Spinal cord (tissue), 10 donors: ENCODE results near the gene OR52N2. TPM values are rescaled to one million over a fixed set of nuclear protein-coding genes. Genes with fewer than 3 reads are reported as not detected.

Experiments used
- DNase-seq, 6 donors: peaks; one replicate each; pipeline versions ENCODE4 v3.0.0 to v3.0.0-alpha.2; 2013 to 2015; ENCODE audit warnings: low spot score in 6 of 6, low read depth in 4 of 6
- H3K27ac ChIP-seq: one replicate; pipeline ENCODE4 v1.5.1; 2013; ENCODE audit warnings: low read depth, low read length, control low read depth
- H3K27me3 ChIP-seq: one replicate; pipeline ENCODE4 v1.6.1; 2013; ENCODE audit warnings: low read length; ENCODE audit not compliant: control insufficient read depth, insufficient read depth
- H3K36me3 ChIP-seq: one replicate; pipeline ENCODE4 v1.6.1; 2013; ENCODE audit warnings: low read length; ENCODE audit not compliant: control insufficient read depth, insufficient read depth
- H3K4me1 ChIP-seq: one replicate; pipeline ENCODE4 v1.6.1; 2013; ENCODE audit warnings: low read length; ENCODE audit not compliant: control insufficient read depth, insufficient read depth
- H3K4me3 ChIP-seq: one replicate; pipeline ENCODE4 v1.5.1; 2013; ENCODE audit warnings: low read depth, low read length, control low read depth
- H3K9me3 ChIP-seq: one replicate; pipeline ENCODE4 v1.6.1; 2013; ENCODE audit warnings: low read length; ENCODE audit not compliant: control insufficient read depth, insufficient read depth
- WGBS: methylation state at CpG from one replicate; pipeline ENCODE4 v1.1.5; 2013; ENCODE audit warnings: missing lambda C conversion rate; ENCODE audit not compliant: insufficient coverage; 5-methylcytosine and 5-hydroxymethylcytosine counted together
- polyA plus RNA-seq, 2 donors: library from polyadenylated mRNA; unstranded; fragments of 120-200 nt; gene quantifications; one replicate each; pipeline ENCODE4 v1.2.1, GENCODE V29; 2013; ENCODE audit not compliant: insufficient read length in 2 of 2
- total RNA-seq, 2 donors: library from RNA; depleted of rRNA in 1 of 2; stranded (reverse); fragments of 120-200 nt in 1 of 2; fragments of >200 nt in 1 of 2; gene quantifications; one replicate each; pipeline versions ENCODE4 v1.2.3 to v1.2.4, GENCODE V29; 2013 to 2014
- donor health status: healthy.

Gene OR52N2
- total and polyA plus RNA-seq, 4 donors, result not detected

- Histone ChIP-seq H3K36me3 (no peaks in the 10 kb centered on the region), H3K9me3 (peaks cover 1% of the 10 kb centered on the region), H3K27ac (no peak overlapping the region), H3K27me3 (no peaks in the 10 kb centered on the region), H3K4me3 (no peak overlapping the region), H3K4me1 (no peaks in the 10 kb centered on the region)
- no peak for DNase-seq
- 100% methylated on average over 1 of the region's 2 CpGs for WGBS
Observed at GRCh38 chr11:5865826-5866225, 57.1 kb downstream of the OR52N2 start.

Other genes starting within 250 kb of the OR52N2 start
- gene OR52B6, start 228.0 kb upstream of the OR52N2 start, total RNA-seq, result not detected
- gene OR52B6, start 228.0 kb upstream of the OR52N2 start, polyA plus RNA-seq, result not detected
- gene TRIM6, start 212.3 kb upstream of the OR52N2 start, total RNA-seq, result 1 to 10 TPM; 3.3 to 4.3 TPM
- gene TRIM6, start 212.3 kb upstream of the OR52N2 start, polyA plus RNA-seq, result 1 to 10 TPM; 1.1 to 1.7 TPM
- gene TRIM34, start 183.9 kb upstream of the OR52N2 start, total RNA-seq, result 10 to 100 TPM in 1 of 2 donors, 1 to 10 TPM in 1; 6.6 to 15.1 TPM
- 1 to 10 TPM; 3.5 to 4.4 TPM for gene TRIM34, start 183.9 kb upstream of the OR52N2 start, polyA plus RNA-seq
- gene TRIM5, start 123.8 kb upstream of the OR52N2 start, total RNA-seq, result 10 to 100 TPM; 15.3 to 25.5 TPM
- 10 to 100 TPM; 10.4 to 12.3 TPM for gene TRIM5, start 123.8 kb upstream of the OR52N2 start, polyA plus RNA-seq
- 10 to 100 TPM; 25.3 to 26.0 TPM for gene TRIM22, start 119.1 kb upstream of the OR52N2 start, total RNA-seq
- gene TRIM22, start 119.1 kb upstream of the OR52N2 start, polyA plus RNA-seq, result 10 to 100 TPM; 11.8 to 14.5 TPM
- not detected for gene OR56B1, start 72.5 kb upstream of the OR52N2 start, total RNA-seq
- not detected for gene OR56B1, start 72.5 kb upstream of the OR52N2 start, polyA plus RNA-seq
- gene OR52N4, start 54.7 kb upstream of the OR52N2 start, total RNA-seq, result under 1 TPM in 1 of 2 donors, not detected in 1; 0.20 TPM
- gene OR52N4, start 54.7 kb upstream of the OR52N2 start, polyA plus RNA-seq, result under 1 TPM in 1 of 2 donors, not detected in 1; 0.33 TPM
- not detected for gene OR52N5, start 25.6 kb upstream of the OR52N2 start, total RNA-seq
- not detected for gene OR52N5, start 25.6 kb upstream of the OR52N2 start, polyA plus RNA-seq
- not detected for gene OR52N1, start 17.7 kb upstream of the OR52N2 start, total RNA-seq
- gene OR52N1, start 17.7 kb upstream of the OR52N2 start, polyA plus RNA-seq, result not detected
- gene OR52E6, start 33.0 kb downstream of the OR52N2 start, total RNA-seq, result not detected
- not detected for gene OR52E6, start 33.0 kb downstream of the OR52N2 start, polyA plus RNA-seq
- not detected for gene OR52E8, start 48.8 kb downstream of the OR52N2 start, total RNA-seq
- gene OR52E8, start 48.8 kb downstream of the OR52N2 start, polyA plus RNA-seq, result not detected
- not detected for gene OR52E4, start 71.7 kb downstream of the OR52N2 start, total RNA-seq
- gene OR52E4, start 71.7 kb downstream of the OR52N2 start, polyA plus RNA-seq, result not detected
- gene OR52E5, start 84.3 kb downstream of the OR52N2 start, total RNA-seq, result not detected
- not detected for gene OR52E5, start 84.3 kb downstream of the OR52N2 start, polyA plus RNA-seq
- not detected for gene OR56A3, start 133.3 kb downstream of the OR52N2 start, total RNA-seq
- gene OR56A3, start 133.3 kb downstream of the OR52N2 start, polyA plus RNA-seq, result not detected
- gene OR56A5, start 159.6 kb downstream of the OR52N2 start, total RNA-seq, result not detected
- not detected for gene OR56A5, start 159.6 kb downstream of the OR52N2 start, polyA plus RNA-seq
- not detected for gene OR52L1, start 178.1 kb downstream of the OR52N2 start, total RNA-seq
- gene OR52L1, start 178.1 kb downstream of the OR52N2 start, polyA plus RNA-seq, result not detected
- under 1 TPM in 1 of 2 donors, not detected in 1; 0.06 TPM for gene OR56A4, start 198.0 kb downstream of the OR52N2 start, total RNA-seq
- gene OR56A4, start 198.0 kb downstream of the OR52N2 start, polyA plus RNA-seq, result under 1 TPM in 1 of 2 donors, not detected in 1; 0.06 TPM
- gene OR56A1, start 221.8 kb downstream of the OR52N2 start, total RNA-seq, result under 1 TPM; 0.06 to 0.10 TPM
- not detected for gene OR56A1, start 221.8 kb downstream of the OR52N2 start, polyA plus RNA-seq